CD4-positive, alpha-beta T cell treated with Interleukin-12 subunit alpha and Interleukin-12 subunit beta, for 1 hour (primary cell): ENCODE data around the gene HSPA12A.

Source experiments
- DNase-seq: peaks from one replicate; pipeline ENCODE4 v3.0.0-alpha.2; 2020

HSPA12A gene, protein sequence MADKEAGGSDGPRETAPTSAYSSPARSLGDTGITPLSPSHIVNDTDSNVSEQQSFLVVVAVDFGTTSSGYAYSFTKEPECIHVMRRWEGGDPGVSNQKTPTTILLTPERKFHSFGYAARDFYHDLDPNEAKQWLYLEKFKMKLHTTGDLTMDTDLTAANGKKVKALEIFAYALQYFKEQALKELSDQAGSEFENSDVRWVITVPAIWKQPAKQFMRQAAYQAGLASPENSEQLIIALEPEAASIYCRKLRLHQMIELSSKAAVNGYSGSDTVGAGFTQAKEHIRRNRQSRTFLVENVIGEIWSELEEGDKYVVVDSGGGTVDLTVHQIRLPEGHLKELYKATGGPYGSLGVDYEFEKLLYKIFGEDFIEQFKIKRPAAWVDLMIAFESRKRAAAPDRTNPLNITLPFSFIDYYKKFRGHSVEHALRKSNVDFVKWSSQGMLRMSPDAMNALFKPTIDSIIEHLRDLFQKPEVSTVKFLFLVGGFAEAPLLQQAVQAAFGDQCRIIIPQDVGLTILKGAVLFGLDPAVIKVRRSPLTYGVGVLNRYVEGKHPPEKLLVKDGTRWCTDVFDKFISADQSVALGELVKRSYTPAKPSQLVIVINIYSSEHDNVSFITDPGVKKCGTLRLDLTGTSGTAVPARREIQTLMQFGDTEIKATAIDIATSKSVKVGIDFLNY

DNA sequence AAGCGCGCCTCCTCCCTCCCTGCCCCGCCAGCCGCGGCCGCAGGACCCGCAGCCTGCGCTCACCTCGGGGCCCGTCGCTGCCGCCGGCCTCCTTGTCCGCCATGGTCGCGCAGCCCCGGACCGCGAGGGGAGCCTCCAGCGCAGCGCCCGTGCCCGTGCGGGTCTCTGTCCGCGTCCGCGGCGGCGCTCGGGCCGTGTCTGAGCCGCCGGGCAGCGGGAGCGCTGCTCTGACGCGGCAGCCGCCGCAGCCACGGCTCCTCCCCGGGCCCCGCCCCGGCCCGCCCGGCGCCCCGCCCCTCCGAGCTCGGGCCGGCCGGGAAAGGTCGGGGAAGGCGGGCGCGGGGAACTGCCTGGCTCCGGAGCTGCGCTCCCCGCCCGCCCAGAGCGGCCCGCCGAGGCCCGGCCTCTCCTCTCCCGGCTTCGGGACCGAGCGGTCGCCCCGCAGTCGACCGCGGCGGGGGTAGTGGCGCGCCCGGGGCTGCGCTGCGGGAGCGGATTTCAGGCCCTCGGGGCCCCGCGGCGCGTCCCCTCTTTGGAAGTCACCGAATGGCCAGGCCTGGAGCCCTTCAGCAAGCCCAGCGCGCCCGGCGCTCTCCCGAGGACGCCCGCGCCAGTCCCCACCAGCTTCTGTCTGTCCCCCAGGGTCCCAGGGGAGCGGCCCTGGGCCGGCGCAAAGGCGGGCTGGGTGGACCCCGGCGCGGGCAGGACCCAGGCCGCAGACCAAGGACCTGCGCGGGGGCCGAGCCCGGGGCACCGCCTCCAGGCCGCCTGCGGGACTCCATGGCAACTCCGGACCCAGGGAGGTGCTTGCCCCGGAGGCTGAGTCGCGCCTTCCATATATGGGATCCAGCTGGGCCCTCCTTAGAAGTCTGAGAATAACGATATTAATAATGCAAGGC, at the start of gene HSPA12A:
Gene HSPA12A (minus strand): TSS at position 200 of the 899 bp plus-strand sequence. CDS start 97 bp downstream, at position 103.
- peak; percentile 44 for DNase-seq

DNA sequence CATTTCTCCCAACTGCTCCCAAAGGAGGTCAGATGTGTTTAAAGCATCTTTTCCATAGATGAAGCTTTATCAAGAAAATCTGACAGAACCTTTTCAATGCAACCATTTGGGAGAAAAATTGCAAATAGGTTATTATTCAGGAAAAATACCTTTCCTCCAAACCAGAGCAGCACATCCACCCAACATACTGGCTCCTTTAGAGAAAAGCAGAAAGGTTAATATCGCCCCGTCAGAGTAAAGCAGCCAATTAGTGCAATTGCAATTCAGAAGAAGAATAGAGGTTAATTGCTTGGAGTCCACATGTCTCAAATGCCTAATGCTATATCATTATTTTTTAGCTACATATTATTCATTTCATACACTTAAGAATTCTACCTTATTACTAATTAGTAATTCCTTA, 48.9 kb upstream of the HSPA12A start:
- DNase-seq: no peak

DNA sequence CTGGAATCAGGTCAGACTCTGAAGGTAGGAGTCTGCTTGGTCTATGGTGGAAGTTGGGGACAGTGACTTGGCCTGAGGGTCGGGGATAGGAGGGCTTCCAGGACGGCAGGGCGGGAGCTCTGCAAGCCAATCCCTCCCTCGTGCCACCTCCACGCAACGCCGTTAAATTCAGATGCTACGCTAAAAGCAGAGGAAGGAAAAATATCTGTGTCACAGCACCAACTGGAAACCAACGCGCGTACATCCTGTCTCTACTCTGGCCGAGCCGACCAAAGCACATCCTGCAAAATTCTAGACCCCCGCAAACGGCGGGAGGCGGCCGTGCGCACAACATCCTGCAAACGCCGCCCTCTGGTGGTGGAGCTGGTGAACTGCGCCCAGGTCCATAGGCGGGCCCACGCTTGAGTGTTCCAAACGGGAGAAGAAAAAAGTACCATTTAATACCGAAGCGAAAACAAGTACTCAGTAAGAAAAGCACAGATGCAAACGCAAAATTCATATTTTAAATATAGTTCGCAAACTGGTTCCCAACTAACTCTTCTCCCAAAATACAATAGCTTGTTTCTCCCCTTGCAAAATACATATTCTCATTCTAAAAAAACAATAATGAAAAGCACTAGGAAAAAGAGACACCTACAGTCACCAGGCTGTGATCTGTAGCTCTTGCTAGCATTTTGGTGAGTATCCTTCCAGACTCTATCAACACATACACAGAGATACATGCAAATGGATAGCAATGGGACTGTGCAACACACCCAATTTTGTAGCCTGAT, 45.7 kb upstream of the HSPA12A start:
- DNase-seq: peak; percentile 66

DNA sequence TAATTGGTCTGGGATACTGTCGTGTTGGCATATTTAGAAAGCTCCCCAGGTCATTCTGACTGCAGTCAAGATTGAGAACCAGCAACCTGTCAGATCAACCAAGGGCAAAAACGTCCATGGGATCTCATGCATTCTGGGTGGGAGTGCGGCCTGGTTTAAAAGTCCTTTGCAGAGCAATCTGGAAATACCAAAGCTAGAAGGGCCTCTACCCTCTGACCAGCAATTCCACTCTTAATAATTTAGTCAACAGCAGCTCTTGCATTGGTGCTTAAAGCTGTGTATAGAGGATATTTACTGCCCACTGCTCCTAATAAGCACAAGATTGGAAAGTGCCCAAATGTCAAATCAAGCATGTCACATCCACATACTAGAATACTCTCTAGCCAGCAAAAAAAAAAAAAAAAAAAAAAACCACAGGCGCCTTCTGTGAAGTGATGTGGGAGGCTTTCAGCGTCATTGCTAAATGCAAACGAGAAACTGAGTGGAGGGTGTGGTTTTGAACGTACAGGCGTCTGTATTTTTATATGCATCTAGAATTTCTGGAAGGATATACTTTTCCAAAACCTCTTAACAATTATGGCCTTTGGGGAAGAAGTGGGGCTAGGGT, 44.8 kb upstream of the HSPA12A start:
- DNase-seq: no peak

DNA sequence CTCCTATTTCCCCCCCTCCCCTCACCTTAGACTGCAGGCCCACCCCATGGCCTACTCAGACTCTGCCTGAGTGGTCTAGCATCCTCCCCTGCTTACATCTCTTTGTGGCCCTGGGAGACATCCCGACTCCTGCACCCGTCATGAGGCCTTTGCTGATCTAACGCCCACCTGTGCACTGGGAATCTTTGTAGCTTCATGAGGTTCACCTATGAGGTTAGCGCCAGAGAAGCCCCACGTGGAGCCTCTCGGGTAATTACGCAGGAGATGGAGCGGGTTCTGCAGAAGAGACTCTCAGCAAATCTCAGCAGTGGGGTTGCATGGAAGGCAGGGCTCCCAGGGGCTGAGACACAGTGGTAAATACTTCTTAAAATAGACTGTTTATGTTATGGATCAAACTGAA, 43.5 kb upstream of the HSPA12A start:
- DNase-seq: no peak

DNA sequence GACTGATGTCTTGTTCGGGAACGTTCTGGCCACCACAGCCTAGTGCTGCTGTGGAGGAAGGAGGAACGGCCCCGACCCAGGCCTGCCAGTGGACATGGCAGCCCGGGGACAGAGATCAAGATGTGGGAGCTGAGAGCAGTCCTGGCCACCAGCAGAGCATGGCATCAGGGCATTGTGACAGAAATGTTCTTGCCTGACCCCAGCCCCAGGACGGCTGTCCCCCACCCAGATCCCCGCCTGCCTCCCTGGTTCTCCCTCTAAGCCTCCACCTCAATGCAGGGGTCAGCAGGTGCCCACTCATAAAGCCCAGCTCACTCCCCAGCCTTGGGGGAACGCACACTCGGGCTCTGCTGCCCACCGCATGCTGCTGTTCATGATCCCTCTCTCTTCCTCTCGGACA, 42.9 kb upstream of the HSPA12A start:
- no peak for DNase-seq

DNA sequence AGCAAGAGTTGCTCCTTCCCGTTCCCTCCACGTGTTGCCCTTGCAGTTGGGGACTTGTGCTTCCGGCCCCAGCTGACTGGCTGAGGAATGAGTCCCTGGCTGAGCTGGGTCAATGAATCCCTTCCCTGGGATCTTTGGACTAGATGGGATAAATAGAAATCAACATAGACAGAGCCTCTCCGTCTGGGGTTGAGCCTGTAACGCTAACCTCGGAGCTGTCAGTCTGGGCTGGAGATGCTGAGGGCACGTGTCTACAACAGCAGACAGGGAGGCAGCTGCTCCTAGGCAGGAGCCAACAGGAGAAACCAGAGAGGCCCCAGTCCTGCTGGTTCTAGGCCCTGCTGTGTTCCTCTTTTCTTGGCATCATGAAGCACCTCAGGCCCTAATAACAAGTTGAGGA, 42.3 kb upstream of the HSPA12A start:
- no peak for DNase-seq

DNA sequence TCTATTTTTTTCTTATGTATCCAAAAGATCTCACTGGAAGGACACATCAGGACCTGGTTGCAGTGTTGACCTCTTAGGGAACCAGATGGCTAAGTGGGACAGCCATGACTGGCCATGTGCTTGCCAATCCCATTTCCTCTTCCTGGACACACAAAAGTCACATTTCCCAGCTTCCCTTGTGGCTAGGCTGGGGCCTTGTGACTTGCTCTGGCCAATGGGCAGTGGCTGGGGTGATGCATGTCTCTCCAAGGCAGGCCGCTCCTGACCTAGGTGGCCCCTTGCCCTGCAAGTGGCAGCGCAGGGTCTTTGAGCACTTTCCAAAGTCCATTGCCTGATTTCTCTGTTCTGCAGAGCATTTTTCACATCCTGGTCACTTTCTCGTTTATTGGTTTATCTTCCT, 41.7 kb upstream of the HSPA12A start:
- no peak for DNase-seq

DNA sequence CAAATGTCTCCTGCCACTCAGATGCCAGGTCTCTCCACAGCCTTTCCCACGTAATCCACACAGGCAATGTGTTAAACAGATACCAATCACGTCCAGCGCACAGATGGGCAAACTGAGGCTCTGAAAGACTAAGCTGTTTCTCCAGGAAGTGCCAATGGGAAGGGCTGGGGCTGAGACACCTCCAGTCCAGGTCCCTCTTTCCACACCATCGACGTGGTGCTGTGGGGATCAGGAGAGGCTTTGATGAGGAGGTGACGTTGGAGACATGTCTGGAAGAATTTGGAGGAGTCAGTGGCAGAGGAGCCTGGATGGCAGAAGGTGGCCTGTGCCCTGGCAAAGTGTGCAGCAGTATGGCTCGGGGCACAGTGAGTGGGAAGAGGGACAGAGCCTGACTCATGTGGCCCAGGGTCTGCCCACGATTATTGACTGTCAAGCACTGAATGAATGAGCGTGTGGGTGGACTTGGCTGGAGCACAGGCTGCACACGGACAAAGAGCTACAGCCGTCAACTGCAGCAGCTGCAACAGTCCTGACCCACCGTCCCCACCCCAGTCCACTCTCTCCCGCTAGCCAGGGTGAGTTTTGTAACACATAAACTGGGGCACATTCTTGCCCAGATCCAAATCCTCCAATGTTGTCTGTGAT, 40.8 kb upstream of the HSPA12A start:
- no peak for DNase-seq

DNA sequence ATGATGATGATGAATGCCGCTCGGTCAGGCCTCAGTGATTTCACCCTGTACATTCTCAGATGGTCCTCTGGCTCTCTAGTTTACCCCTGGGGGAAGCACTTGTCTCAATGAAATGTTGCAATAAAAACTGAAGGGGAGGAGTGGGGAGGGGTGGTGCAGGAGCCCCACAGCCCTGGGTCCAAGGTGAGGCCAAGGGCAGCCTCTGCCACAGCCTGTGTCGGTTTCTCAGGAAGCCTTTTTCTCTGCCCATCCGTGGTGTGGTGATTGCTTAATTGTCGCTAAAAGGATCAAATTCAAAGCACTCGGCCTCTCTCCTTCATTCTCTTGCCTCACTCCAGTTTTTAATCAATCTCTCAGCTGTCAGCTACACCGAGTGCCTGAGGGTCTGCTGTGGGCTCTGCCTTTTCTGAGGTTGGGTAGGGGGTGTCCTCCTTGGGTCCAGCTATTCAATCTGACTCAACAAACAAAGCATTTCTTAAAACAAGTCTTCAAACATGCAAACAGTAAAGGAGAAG, 39.1 kb upstream of the HSPA12A start:
- DNase-seq: no peak

DNA sequence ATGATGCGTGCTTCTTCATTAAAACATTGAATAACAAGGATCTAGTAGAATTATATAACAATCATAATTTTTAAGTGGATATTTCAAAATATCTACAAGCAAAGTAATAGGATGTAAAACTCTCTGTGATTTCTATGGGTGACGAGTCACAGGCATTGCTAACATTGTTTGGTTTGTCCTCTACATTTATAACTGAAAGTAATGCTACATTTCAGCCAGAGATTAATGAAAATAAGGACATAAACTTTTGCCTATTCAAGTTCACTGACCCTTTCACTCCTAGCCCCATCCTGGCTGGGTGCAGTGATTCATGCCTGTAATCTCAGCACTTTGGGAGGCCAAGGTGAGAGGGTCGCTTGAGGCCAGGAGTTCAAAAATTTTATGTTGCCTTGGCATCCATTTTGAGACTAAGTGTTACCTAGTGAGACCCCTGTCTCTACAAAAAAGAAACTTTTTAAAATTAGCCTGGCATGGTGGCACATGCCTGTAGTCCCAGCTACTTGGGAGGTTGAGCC, 38.4 kb upstream of the HSPA12A start:
- DNase-seq: no peak

DNA sequence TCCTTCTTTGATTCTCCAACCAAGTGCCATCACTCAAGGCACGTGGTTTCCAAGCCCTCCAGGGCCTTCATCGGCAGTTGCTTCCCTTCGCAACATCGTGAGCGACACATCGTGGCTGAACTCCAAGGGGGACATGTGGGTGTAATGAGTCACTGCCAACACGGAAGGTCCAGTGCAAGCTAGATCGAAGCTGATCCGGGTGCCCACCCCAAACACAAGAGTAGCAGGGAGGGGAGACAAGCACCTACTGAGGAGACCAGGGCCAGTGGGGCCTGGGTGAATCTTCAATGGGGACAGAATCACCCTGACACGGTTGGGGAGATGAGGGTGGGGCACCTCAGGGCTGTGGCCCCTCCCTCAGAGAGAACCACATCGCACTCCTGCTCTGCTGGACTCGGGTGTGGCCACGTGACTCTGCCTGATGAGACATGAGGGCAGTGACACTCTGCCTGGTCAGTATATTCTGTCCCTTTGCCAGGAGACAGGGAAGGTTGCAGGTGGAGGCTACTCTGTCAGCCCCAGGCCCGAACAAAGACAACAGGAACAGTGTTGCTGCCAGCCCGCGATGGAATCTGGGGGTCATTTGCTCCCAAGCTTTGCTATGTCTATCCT, 36.8 kb upstream of the HSPA12A start:
- no peak for DNase-seq

DNA sequence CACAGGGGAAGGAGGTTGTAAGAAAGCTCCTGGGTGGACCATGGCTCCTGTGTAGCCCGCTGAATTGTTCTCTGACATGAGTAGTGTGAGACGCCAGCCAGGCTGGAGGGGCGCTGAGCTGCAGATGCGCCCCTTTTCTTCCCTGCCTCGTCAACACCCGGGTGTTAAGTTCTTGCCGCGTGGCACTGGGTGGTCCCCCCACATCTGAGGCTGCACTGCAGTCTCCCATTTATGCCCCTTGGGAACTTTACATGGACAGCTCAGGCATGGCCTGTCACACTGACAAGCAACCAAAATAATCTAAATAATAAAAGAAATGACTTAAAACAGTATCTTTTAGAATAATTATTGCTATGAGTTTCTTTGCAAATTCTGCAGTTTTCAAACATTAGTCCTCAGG, 34.6 kb upstream of the HSPA12A start:
- no peak for DNase-seq

DNA sequence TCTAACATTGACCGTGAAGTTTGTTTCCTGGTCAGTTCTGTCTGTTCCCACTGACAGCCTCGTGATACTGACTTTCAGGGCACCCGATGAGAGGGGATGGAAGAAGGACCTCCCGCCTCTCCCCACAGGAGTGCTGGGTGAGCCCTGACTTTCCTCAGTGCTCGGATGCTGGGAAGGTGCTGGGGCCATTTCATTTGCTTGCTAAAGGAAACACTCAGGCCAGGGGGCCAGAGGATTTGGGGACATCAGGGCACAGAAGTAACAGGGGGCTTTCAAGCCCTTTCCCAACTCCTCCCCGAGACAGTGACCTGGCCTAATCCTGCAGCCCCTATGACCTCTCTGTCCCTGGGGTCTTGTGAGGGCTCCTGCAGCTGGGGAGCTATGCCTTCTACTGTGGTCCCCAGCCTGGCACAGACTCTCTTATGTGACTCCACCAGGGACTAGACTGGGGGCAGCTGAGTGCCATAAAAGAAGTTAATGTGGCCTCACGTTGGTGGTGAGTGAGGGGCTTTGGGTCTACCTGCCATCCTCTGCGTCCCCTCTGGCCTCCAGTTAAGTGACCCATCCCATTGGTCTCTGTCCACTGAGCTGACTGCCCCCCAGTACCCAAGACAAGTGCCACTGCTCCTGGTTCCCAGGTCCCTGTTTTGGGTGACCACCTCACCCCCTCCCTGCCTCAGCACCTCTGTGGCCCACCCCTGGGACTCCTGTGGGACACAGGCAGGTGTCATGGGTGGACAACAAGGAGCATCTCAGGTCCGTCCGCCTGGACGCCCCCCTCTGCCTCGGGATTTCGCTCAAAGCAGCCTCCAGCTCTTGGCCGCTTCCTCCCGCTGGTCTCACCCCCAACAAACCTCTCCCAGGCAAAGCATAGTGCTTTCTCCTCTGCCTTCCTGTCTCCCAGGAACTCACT, 33.4 kb upstream of the HSPA12A start:
- DNase-seq: no peak

DNA sequence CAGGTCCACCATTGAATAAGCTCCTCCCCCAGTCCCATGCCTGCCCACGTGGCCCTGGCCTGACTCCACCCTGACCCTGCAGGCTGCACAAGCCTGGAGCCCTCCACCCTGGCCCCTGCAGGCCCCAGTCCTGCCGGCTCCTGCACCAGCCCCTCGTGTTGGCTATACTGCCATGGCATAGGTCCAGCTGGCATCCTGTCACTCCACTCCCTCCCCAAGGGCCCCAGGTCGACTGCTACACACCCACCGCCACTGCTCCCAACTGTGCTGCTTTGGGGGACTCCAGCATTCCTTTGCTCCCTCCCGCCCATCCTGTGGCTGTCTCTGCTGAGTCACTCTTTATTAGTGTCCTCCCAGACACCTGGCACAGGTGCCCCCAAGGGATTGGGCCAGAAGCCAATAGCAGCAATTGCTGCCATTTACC, 32.4 kb upstream of the HSPA12A start:
- DNase-seq: no peak

DNA sequence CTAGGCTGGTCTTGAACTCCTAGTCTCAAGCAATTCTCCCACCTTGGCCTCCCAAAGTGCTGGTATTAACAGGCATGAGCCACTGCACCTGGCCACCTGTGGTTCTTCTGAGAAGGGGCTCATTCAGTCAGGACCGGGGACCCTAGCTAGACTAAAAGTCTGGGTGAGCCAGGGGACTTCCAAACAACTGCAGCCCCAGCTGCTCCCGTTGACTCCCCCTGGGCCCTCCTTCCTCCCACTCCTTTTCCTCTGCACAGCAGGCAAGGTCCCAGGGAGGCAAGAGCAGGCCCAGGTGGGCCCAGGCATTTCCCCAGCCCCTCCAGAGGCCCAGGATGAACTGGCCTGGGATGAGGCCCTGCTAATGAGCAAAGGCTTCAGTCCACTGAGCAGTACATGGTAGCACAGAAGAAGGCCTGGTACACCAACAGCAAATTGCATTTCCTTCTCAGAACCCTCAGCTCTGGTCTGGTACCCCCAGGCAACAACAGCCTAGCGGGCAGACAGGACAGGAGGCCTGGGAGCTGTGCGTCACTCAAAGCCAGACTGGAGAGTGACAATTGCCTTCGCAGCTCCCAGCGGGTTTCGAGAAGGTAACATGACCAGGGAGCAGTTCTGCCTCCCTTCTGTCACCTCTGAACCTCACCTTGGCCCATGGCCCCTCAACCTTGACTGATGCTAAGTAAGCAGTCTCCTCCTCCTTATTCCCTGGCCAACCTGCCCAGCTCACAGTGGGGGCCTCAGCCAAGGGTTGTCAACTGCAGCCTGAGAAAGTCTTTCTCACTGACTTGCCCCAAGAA, 30.7 kb upstream of the HSPA12A start:
- no peak for DNase-seq

DNA sequence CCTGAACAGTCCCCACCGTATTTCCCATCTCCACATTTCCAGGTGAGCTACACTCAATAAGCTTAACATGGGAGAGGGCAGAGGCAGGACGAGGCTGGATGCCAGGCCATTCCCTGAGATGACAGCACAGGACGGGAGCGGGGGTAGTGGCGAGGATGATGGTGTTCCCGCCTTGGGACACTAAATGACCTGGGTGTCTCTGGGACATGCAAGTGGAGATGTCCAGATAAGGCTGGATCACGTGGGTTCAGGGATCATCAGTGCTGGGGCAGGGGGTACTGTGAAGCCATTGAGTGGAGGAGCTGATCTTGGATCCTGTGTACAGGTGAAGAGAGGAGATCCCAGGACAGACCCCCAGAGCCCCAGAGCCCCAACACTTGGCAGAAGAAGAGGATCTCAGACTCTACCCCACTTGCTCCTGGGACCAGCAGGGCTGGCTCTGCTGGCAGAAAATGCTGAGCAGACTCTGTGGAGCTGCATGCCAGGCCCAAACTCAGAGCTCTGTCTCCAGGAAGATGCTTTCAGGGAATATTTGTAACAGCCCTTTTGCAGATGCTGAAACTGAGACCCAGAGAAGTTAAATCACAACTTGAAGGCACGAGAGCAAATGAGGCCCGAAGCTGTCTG, 29.7 kb upstream of the HSPA12A start:
- no peak for DNase-seq
